HCT116 (cell line): Measurements from ENCODE around the gene SLC6A2.

Source experiments
- EGR1 ChIP-seq: IDR thresholded peaks from 2 replicates; pipeline ENCODE4 v1.6.1; 2012; ENCODE audit warnings: low read depth
- EZH2 ChIP-seq: fragments of 200-600 bp; sonication (generic); IDR thresholded peaks from 2 replicates; pipeline ENCODE4 v1.6.1; 2017; ENCODE audit warnings: antibody characterized with exemption, mixed run types
- POLR2AphosphoS5 ChIP-seq: IDR thresholded peaks from 2 replicates; pipeline ENCODE4 v1.6.1; 2011; ENCODE audit warnings: mild to moderate bottlenecking, low read depth, low read length, moderate library complexity
- SRF ChIP-seq: IDR thresholded peaks from 2 replicates; pipeline ENCODE4 v1.6.1; 2012; ENCODE audit warnings: low read depth
- YY1 ChIP-seq: IDR thresholded peaks from 2 replicates; pipeline ENCODE4 v1.6.1; 2011; ENCODE audit warnings: low read length, low read depth, moderate library complexity, mild to moderate bottlenecking; ENCODE audit not compliant: insufficient replicate concordance; ENCODE audit errors: extremely low read depth
- ZFX ChIP-seq: fragments of 450-650 bp; IDR thresholded peaks from 2 replicates; pipeline ENCODE4 v1.6.1; 2017
- TF ChIP-seq, protein P1 (sequence below), 3 experiments: fragments of 200-600 bp in 1 of 3; sonication (generic) in 1 of 3; IDR thresholded peaks in 2 of 3; conservative IDR thresholded peaks in 1 of 3; 2 replicates each; pipeline ENCODE4 v1.5.1; 2012 to 2017; ENCODE audit warnings: low read depth in 2 of 3, low read length in 2 of 3, antibody characterized with exemption in 1 of 3, borderline replicate concordance in 1 of 3, control low read depth in 1 of 3, mild to moderate bottlenecking in 1 of 3, mixed read lengths in 1 of 3, mixed run types in 1 of 3, moderate library complexity in 1 of 3; ENCODE audit not compliant: insufficient read depth in 1 of 3

DNA sequence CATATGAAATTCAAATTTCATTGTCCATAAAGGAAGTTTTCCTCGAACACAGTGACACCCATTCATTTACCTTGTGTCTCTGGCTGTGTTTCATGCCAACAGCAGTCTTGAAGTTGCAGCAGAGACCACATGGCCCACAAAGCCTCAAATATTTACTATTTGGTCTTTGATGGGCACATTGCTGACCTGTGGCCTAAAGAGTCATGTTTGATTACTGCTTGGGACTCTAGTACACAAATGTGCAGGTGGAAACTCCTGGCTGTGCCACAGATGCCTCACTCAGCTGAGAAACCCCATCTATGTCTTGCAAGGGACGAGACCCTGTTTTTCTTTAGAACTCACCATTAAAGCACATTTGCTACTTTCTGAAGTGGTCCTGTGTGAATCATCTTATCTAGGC is 76.7 kb downstream of the SLC6A2 start:
- TF ChIP-seq POLR2AphosphoS5 (no peak), YY1 (no peak), EGR1 (no peak), SRF (no peak), EZH2 (no peak), ZFX (no peak)
- TF ChIP-seq, protein P1, sequence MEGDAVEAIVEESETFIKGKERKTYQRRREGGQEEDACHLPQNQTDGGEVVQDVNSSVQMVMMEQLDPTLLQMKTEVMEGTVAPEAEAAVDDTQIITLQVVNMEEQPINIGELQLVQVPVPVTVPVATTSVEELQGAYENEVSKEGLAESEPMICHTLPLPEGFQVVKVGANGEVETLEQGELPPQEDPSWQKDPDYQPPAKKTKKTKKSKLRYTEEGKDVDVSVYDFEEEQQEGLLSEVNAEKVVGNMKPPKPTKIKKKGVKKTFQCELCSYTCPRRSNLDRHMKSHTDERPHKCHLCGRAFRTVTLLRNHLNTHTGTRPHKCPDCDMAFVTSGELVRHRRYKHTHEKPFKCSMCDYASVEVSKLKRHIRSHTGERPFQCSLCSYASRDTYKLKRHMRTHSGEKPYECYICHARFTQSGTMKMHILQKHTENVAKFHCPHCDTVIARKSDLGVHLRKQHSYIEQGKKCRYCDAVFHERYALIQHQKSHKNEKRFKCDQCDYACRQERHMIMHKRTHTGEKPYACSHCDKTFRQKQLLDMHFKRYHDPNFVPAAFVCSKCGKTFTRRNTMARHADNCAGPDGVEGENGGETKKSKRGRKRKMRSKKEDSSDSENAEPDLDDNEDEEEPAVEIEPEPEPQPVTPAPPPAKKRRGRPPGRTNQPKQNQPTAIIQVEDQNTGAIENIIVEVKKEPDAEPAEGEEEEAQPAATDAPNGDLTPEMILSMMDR (IDR thresholded peaks at IDR 0.05 in 2 of 3, conservative IDR thresholded peaks at IDR 0.05 in 1 of 3; ENCODE audit: borderline replicate concordance in 1 of 3, insufficient read depth in 1 of 3, low read depth in 2 of 3, low read length in 2 of 3): no peak
